Heart right ventricle (tissue), 16 donors: ENCODE data around the gene CD48. TPM values are rescaled to one million over a fixed set of nuclear protein-coding genes. Genes with fewer than 3 reads are reported as not detected.

Source experiments
- ATAC-seq, 8 donors: fragments of 200-7000 bp; cut with Tn5 transposase; one replicate each; pipeline ENCODE4 v1.9.1; 2020; ENCODE audit warnings: mild to moderate bottlenecking in 8 of 8, moderate library complexity in 8 of 8, moderate number of reproducible peaks in 1 of 8
- DNase-seq, 2 donors: peaks; one replicate each; pipeline ENCODE4 v3.0.0-alpha.2; 2020
- H3K27ac ChIP-seq, 10 donors: fragments of 200-600 bp; sonication (generic) in 2 of 10; one replicate each; pipeline versions ENCODE4 v1.5.0 to v1.8.0; 2020 to 2022; ENCODE audit warnings: mild to moderate bottlenecking in 3 of 10
- H3K27me3 ChIP-seq, 7 donors: fragments of 200-600 bp; one replicate each; pipeline ENCODE4 v1.8.0; 2021 to 2022; ENCODE audit warnings: mild to moderate bottlenecking in 2 of 7
- H3K36me3 ChIP-seq, 9 donors: fragments of 200-600 bp; sonication (generic) in 1 of 9; one replicate each; pipeline versions ENCODE4 v1.5.0 to v1.8.0; 2020 to 2022; ENCODE audit warnings: mild to moderate bottlenecking in 2 of 9
- H3K4me1 ChIP-seq, 9 donors: fragments of 200-600 bp; sonication (generic) in 1 of 9; one replicate each; pipeline versions ENCODE4 v1.5.0 to v1.8.0; 2020 to 2022; ENCODE audit warnings: mild to moderate bottlenecking in 4 of 9
- H3K4me3 ChIP-seq, 10 donors: fragments of 200-600 bp; sonication (generic) in 2 of 10; one replicate each; pipeline versions ENCODE4 v1.5.0 to v1.8.0; 2020 to 2022; ENCODE audit warnings: mild to moderate bottlenecking in 7 of 10, moderate library complexity in 2 of 10
- H3K9me3 ChIP-seq, 11 donors: fragments of 200-600 bp in 10 of 11; sonication (generic) in 2 of 11; one replicate each; pipeline versions ENCODE4 v1.5.0 to v1.8.0; 2013 to 2022; ENCODE audit warnings: mild to moderate bottlenecking in 2 of 11, control low read depth in 1 of 11, moderate library complexity in 1 of 11
- CTCF ChIP-seq, 9 donors: fragments of 200-600 bp; sonication (generic) in 2 of 9; IDR thresholded peaks; one replicate each; pipeline versions ENCODE4 v1.5.0 to v1.8.0; 2021 to 2022; ENCODE audit warnings: antibody characterized with exemption in 9 of 9, mild to moderate bottlenecking in 5 of 9, moderate library complexity in 1 of 9
- WGBS, 2 donors: extraction: QIAGEN DNeasy Blood & Tissue Kit; methylation state at CpG; one replicate each; pipeline ENCODE4 v1.1.7; 2013; ENCODE audit warnings: inconsistent platforms in 1 of 2; 5-methylcytosine and 5-hydroxymethylcytosine counted together
- intact Hi-C, 10 donors: fragments of 100-400 bp; cut with DNase I; formaldehyde crosslinking; loops; one replicate each; pipeline versions ENCODE4 v1.11.1 to v1.14.2; 2022
- polyA plus RNA-seq, 2 donors: library from polyadenylated mRNA; stranded (reverse); fragments of 200-250 nt; gene quantifications; one replicate each; pipeline ENCODE4 v1.2.3, GENCODE V29; 2013
- total RNA-seq, 10 donors: library from RNA; stranded (reverse); fragmentation: NEBNext Ultra II Directional in 3 of 10; extraction: Animal tissue kit (Norgen Biotek cat#: 25700) in 3 of 10; gene quantifications; one replicate each; pipeline versions ENCODE4 v1.2.1 to v1.2.4, GENCODE V29; 2021 to 2023
- donor health status: Arrhythmogenic right ventricular cardiomyopathy.
- donor health status: ischemic (EF 13 %, LVEDD 7.1; RV severe dilation, severe dysfunction).
- donor health status: healthy with polysubstance abuse.
- donor health status: DM: no; HTN: yes; CAD: no.
- donor health status: DM: no; HTN: no; CAD: no.
- donor health status: ischemic (EF 25% LVEDD 6.9; RV normal size, moderate dysfunction).
- donor health status: ischemic (EF 25% LVEDD 5.7; RV mildly dilated, moderate dysfunction).
- donor health status: healthy.
- donor health status: DM: yes; HTN: yes; CAD: no.
- donor health status: Ischemic cardiomyopathy.
- donor health status: ischemic (EF 35%, LVEDD 5.7; RV mildly dilated, moderate dysfunction).
- donor health status: nonischemic (EF 11% LVEDD 7.7; RV severe dilation, severe dysfunction).
- donor health status: DM: yes; HTN: yes; CAD: no.
- donor health status: PGD.
- donor health status: ischemic (EF 29% LVEDD 5.4; RV normal size, mild dysfunction).
- donor health status: nonischemic (EF 23%, LVEDD 6.1; RV moderate dilation, normal function).

CD48 gene
- total and polyA plus RNA-seq, 12 donors = 0.40 to 20.9 (median 0.96) TPM

GRCh38 chr1:160744852-160745520 lies 33.4 kb upstream of the CD48 start:
- peak overlapping the region in 1 of 10 donors; percentile 73 for H3K27ac ChIP-seq
- ATAC-seq (no peak), DNase-seq (no peak)
- no peaks in the 10 kb centered on the region for H3K9me3 ChIP-seq
- peaks cover 0 to 15% (median 2%) of the 10 kb centered on the region in 7 donors for H3K27me3 ChIP-seq
- 60 to 62% methylated on average over 5 of the region's 5 CpGs for WGBS, 2 donors
- intact Hi-C loops = no loop called here
- no peak overlapping the region for H3K4me3 ChIP-seq
- no peak for TF ChIP-seq CTCF (IDR thresholded peaks at IDR 0.05)
- peaks cover 0 to 50% (median 0%) of the 10 kb centered on the region in 9 donors for H3K4me1 ChIP-seq
- H3K36me3 ChIP-seq = peaks cover 0 to 5% (median 0%) of the 10 kb centered on the region in 9 donors

DNA sequence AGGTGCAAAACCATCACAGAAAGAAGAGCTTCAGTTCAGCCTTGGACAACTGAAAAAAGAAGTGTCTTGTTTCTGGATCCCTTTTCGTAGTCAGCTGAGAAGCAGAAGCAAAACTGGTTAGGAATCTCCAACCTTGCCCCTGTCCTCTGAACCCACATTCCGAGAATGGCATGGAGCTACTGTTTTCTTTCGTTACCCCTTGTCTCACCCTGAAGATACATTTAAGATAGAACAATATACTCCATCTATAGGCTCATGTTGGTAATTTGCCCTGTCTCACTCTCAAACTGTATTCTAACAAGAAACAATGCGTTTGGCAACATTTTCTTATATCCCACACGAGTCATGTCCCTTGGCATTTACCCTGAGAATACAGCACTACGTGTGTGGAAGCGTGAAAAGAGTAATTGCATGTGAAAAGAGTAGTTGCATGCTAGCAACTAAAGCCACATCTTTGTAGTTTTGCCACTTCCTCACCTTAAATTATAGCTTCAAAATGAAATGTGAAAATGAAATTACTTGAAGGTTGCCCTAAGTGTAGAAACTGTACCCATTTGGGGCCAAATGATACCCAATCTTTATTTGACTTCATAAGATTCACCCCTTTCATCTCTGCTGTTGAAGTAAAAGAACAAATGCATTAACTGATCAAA lies 32.7 kb upstream of the CD48 start:
- H3K4me1 ChIP-seq = peaks cover 0 to 53% (median 0%) of the 10 kb centered on the region in 9 donors
- no peaks in the 10 kb centered on the region for H3K9me3 ChIP-seq
- intact Hi-C loops = no loop called here
- no peak for DNase-seq
- WGBS, 2 donors = 67 to 76% methylated on average over 7 of the region's 7 CpGs
- no peak for TF ChIP-seq CTCF (IDR thresholded peaks at IDR 0.05)
- ATAC-seq = no peak
- no peaks in the 10 kb centered on the region for H3K36me3 ChIP-seq
- H3K27ac ChIP-seq = peak overlapping the region in 1 of 10 donors; percentile 73
- H3K4me3 ChIP-seq = no peak overlapping the region
- peaks cover 0 to 9% (median 0%) of the 10 kb centered on the region in 7 donors for H3K27me3 ChIP-seq

DNA sequence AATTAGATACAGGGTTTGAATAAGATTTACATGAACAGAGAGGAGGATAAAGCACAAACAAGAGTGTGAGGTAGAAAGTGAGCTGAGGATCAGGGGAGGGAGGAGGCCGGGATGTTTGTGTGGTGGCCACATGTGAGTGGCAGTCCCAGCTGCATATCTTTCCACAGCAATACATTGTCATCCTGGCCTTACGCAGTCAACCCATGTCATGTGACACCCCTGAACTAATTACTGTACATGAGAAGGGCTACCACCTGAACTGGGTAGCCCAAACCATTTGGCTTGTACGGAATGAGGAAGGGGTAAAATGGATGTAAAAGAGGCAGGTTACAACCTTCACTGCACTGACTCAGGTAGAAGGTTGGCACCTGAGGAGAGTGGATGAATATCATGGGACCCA lies 31.6 kb upstream of the CD48 start:
- Histone ChIP-seq H3K4me1 (peaks cover 0 to 52% (median 0%) of the 10 kb centered on the region in 9 donors), H3K36me3 (no peaks in the 10 kb centered on the region), H3K27me3 (peaks cover 0 to 6% (median 0%) of the 10 kb centered on the region in 7 donors), H3K27ac (peak overlapping the region in 1 of 10 donors; percentile 73), H3K4me3 (no peak overlapping the region), H3K9me3 (no peaks in the 10 kb centered on the region)
- no peak for ATAC-seq
- intact Hi-C loops = no loop called here
- no peak for TF ChIP-seq CTCF (IDR thresholded peaks at IDR 0.05)
- DNase-seq = no peak
- WGBS, 2 donors = 88% methylated on average over 3 of the region's 3 CpGs

GRCh38 chr1:160742428-160743127 lies 31.0 kb upstream of the CD48 start:
- no peak for TF ChIP-seq CTCF (IDR thresholded peaks at IDR 0.05)
- H3K9me3 ChIP-seq = peaks cover 0 to 3% (median 0%) of the 10 kb centered on the region in 11 donors
- no peaks in the 10 kb centered on the region for H3K36me3 ChIP-seq
- H3K4me3 ChIP-seq = peak overlapping the region in 1 of 10 donors; percentile 42
- 83 to 87% methylated on average over 8 of the region's 8 CpGs for WGBS, 2 donors
- intact Hi-C loops = no loop called here
- ATAC-seq (no peak), DNase-seq (no peak)
- peak overlapping the region in 1 of 10 donors; percentile 73 for H3K27ac ChIP-seq
- H3K4me1 ChIP-seq = peaks cover 0 to 51% (median 0%) of the 10 kb centered on the region in 9 donors
- peaks cover 0 to 6% (median 0%) of the 10 kb centered on the region in 7 donors for H3K27me3 ChIP-seq
